AG04450 (cell line): ENCODE data around the gene PKNOX2. TPM values are rescaled to one million over a fixed set of nuclear protein-coding genes. Genes with fewer than 3 reads are reported as not detected.

Experiments used
- CTCF ChIA-PET: fragments of 300-600, 350-600 bp; formaldehyde crosslinking; extraction: SDS; loops from one replicate; lab custom pipeline; 2022; ENCODE audit warnings: antibody characterized with exemption, inconsistent platforms; lab: Charles Lee
- POLR2A ChIA-PET: fragments of 350-600 bp; formaldehyde crosslinking; extraction: SDS; loops from one replicate; lab custom pipeline; 2021; ENCODE audit warnings: antibody characterized with exemption, inconsistent platforms; lab: Yijun Ruan, JAX
- DNase-seq: peaks from one replicate; pipeline ENCODE4 v3.0.0-alpha.2; 2011; ENCODE audit warnings: low read depth, low spot score
- H3K27ac ChIP-seq: one replicate; pipeline ENCODE4 v1.5.1; 2012; ENCODE audit warnings: low read depth, low read length, control low read depth
- H3K27me3 ChIP-seq: one replicate; pipeline ENCODE4 v1.6.0; 2012; ENCODE audit warnings: low read length; ENCODE audit not compliant: control insufficient read depth, insufficient read depth
- H3K4me3 ChIP-seq: 2 replicates; pipeline ENCODE4 v1.5.1; 2011; ENCODE audit warnings: mild to moderate bottlenecking, low read depth, low read length, control low read depth
- H3K9me3 ChIP-seq: 2 replicates; pipeline ENCODE4 v1.5.1; 2012; ENCODE audit warnings: low read length; ENCODE audit not compliant: control insufficient read depth, insufficient read depth
- CTCF ChIP-seq: IDR thresholded peaks from 2 replicates; pipeline ENCODE4 v1.5.1; 2011; ENCODE audit warnings: low read depth, low read length, control low read depth, inconsistent platforms
- polyA plus RNA-seq: library from polyadenylated mRNA; depleted of rRNA; stranded (reverse); fragments of >200 nt; gene quantifications from 2 replicates; pipeline ENCODE4 v1.2.3, GENCODE V29; 2011

PKNOX2 gene
- polyA plus RNA-seq, 1 experiment, result 3.0 TPM

DNA sequence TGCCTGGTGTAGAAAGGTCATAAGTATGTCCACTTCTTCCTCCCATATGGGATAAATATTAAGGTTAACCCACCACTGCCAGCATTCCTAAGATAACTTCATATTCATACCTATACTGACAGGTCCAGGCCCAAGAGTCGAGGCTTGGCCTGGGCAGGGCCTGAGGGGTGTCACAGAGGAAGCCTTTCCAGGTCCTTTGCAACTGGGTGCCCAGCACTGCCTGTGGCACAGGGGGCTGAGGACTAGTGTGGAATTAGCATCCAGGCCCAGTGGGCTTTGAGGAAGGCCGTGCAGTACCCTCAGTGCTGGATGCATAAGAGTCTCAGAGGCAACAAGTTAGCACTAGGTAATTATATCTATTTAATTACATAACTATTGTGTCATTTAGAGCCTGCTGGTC lies 65.4 kb downstream of the PKNOX2 start:
- CTCF ChIA-PET, result no interaction called here
- Histone ChIP-seq H3K27me3 (peaks cover 19% of the 10 kb centered on the region), H3K9me3 (no peaks in the 10 kb centered on the region), H3K27ac (no peak overlapping the region), H3K4me3 (no peak overlapping the region)
- no peak for TF ChIP-seq CTCF
- DNase-seq, result no peak
- POLR2A ChIA-PET, result no interaction called here

- ChIA-PET POLR2A (no interaction called here), CTCF (interaction anchor here (1.1 to 1.4 kb wide), 2 partner anchors 113 to 171 kb away, joined by 4 read pairs; no protein-coding TSS in a partner anchor)
- H3K4me3 ChIP-seq, result no peak overlapping the region
- no peak for TF ChIP-seq CTCF
- no peak overlapping the region for H3K27ac ChIP-seq
- H3K9me3 ChIP-seq, result peaks cover 7% of the 10 kb centered on the region
- H3K27me3 ChIP-seq, result peaks cover 19% of the 10 kb centered on the region
- no peak for DNase-seq
These were observed 68.6 kb downstream of the PKNOX2 start for GRCh38 chr11:125233116-125233515.

DNA sequence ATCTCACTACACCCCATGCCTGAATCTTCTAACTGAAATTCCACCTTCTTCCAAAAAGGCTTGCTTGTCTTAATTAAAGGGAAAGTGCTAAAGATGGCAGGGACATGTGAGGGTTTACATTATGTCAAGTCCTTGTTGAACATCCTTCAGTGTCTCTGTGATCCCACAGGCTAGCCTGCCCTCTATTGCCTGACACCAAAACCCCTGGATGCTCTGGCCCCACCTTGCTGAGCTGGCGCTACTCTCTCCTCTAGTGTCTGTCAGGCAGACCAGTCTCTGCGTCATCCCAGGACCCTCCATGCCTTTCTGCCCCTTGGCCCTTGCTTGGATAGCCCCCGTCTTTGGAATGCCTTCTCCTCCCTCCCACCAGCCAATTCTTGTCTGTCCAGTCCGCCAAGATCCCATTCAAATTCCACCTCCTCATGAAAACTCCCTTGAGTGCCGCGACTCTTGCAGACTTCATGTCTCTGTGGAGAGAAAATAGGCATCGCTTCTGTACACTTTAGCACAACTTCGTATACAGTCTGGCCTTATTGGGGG lies 69.3 kb downstream of the PKNOX2 start:
- peaks cover 7% of the 10 kb centered on the region for H3K9me3 ChIP-seq
- H3K27ac ChIP-seq, result no peak overlapping the region
- ChIA-PET POLR2A (no interaction called here), CTCF (no interaction called here)
- peaks cover 17% of the 10 kb centered on the region for H3K27me3 ChIP-seq
- no peak for DNase-seq
- H3K4me3 ChIP-seq, result no peak overlapping the region
- no peak for TF ChIP-seq CTCF

DNA sequence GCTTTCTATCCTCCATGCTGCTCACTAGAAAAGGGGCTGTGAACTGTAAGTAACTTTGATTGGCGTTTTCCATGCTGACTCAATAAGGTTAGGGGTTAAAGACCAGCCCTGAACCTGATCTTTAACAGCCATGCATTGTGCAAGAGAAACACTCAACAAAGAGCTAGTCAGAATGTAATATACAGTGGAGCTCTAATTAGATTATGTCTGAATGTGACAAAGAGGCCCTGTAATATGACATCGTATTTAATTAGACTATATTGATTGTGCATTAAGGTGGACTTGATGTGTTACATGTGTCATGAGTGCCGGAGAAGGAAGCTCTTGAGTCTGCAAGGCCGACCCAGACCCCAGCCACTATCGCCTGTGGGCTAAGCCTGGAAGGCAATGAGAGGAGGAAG lies 70.5 kb downstream of the PKNOX2 start:
- Histone ChIP-seq H3K27me3 (peaks cover 16% of the 10 kb centered on the region), H3K9me3 (peaks cover 7% of the 10 kb centered on the region), H3K4me3 (no peak overlapping the region), H3K27ac (no peak overlapping the region)
- no peak for DNase-seq
- CTCF ChIA-PET, result no interaction called here
- POLR2A ChIA-PET, result no interaction called here
- TF ChIP-seq CTCF, result no peak

GRCh38 chr11:125236072-125236825 lies 71.7 kb downstream of the PKNOX2 start:
- POLR2A ChIA-PET, result no interaction called here

More at GRCh38 chr11:125236072-125236825, 71.7 kb downstream of the PKNOX2 start:
- no peak overlapping the region for H3K4me3 ChIP-seq
- TF ChIP-seq CTCF, result no peak
- peaks cover 22% of the 10 kb centered on the region for H3K27me3 ChIP-seq
- CTCF ChIA-PET, result interaction anchor here (0.6 kb wide), 1 partner anchor 15 kb away, joined by 3 read pairs; no protein-coding TSS in a partner anchor
- no peak for DNase-seq
- peaks cover 7% of the 10 kb centered on the region for H3K9me3 ChIP-seq
- H3K27ac ChIP-seq, result no peak overlapping the region
